Activated CD4-positive, alpha-beta T cell treated with anti-CD3 and anti-CD28 coated beads, Interleukin-2, amount 10 ng/mL, durations not matched to agents 7 days and 5 days (primary cell): ENCODE results near the gene BGN. TPM values are rescaled to one million over a fixed set of nuclear protein-coding genes. Genes with fewer than 3 reads are reported as not detected.

Experiments used
- CTCF ChIA-PET: fragments of 350-600 bp; sonication (Branson Sonifier 250); formaldehyde crosslinking; loops from one replicate; lab custom pipeline; 2021; ENCODE audit warnings: antibody characterized with exemption; lab: Charles Lee
- POLR2A ChIA-PET: fragments of 350-600 bp; sonication (Branson Sonifier 250); formaldehyde crosslinking; loops from one replicate; lab custom pipeline; 2021; ENCODE audit warnings: antibody characterized with exemption; lab: Charles Lee
- DNase-seq: peaks from one replicate; pipeline ENCODE4 v3.0.0-alpha.2; 2020
- H3K27ac Mint-ChIP-seq: one replicate; pipeline ENCODE4 v1.8.0; 2021; ENCODE audit warnings: mild to moderate bottlenecking, moderate library complexity, mixed read lengths
- H3K27me3 Mint-ChIP-seq: one replicate; pipeline ENCODE4 v1.8.0; 2021; ENCODE audit warnings: mixed read lengths
- H3K36me3 Mint-ChIP-seq: one replicate; pipeline ENCODE4 v1.8.0; 2021; ENCODE audit warnings: low read depth, mixed read lengths
- H3K4me1 Mint-ChIP-seq: one replicate; pipeline ENCODE4 v1.8.0; 2021; ENCODE audit warnings: mixed read lengths
- H3K4me3 Mint-ChIP-seq: one replicate; pipeline ENCODE4 v1.8.0; 2021; ENCODE audit warnings: mild to moderate bottlenecking, moderate library complexity, mixed read lengths
- H3K9me3 Mint-ChIP-seq: one replicate; pipeline ENCODE4 v1.8.0; 2021; ENCODE audit warnings: mixed read lengths
- total RNA-seq, 2 experiments: library from RNA; stranded (reverse); gene quantifications; one replicate each; pipeline ENCODE4 v1.2.3, GENCODE V29; 2021

Gene BGN
- total RNA-seq, 2 experiments from 2014 or later = not detected

GRCh38 chrX:153464116-153464515, 30.7 kb upstream of the BGN start:
- no peak for DNase-seq
- Mint-ChIP-seq H3K27me3 (no peaks in the 10 kb centered on the region), H3K36me3 (peaks cover 5% of the 10 kb centered on the region), H3K27ac (no peak overlapping the region), H3K4me3 (no peak overlapping the region), H3K4me1 (peaks cover 8% of the 10 kb centered on the region), H3K9me3 (no peaks in the 10 kb centered on the region)
- ChIA-PET CTCF (no interaction called here), POLR2A (no interaction called here)

GRCh38 chrX:153465691-153466380, 28.9 kb upstream of the BGN start:
- POLR2A ChIA-PET = no interaction called here
- H3K4me3 Mint-ChIP-seq = no peak overlapping the region

GRCh38 chrX:153468008-153468580, 26.7 kb upstream of the BGN start:
- no peak for DNase-seq
- POLR2A ChIA-PET = no interaction called here
- H3K4me1 Mint-ChIP-seq = peaks cover 16% of the 10 kb centered on the region
- CTCF ChIA-PET = interaction anchor here (1.1 to 1.5 kb wide), 2 partner anchors 42 to 436 kb away, joined by 3 read pairs; no protein-coding TSS in a partner anchor
- no peaks in the 10 kb centered on the region for H3K36me3 Mint-ChIP-seq
- no peak overlapping the region for H3K4me3 Mint-ChIP-seq
- H3K27me3 Mint-ChIP-seq = no peaks in the 10 kb centered on the region
- no peaks in the 10 kb centered on the region for H3K9me3 Mint-ChIP-seq
- no peak overlapping the region for H3K27ac Mint-ChIP-seq

More at GRCh38 chrX:153465691-153466380, 28.9 kb upstream of the BGN start:
- peaks cover 5% of the 10 kb centered on the region for H3K36me3 Mint-ChIP-seq
- no peak for DNase-seq
- peaks cover 11% of the 10 kb centered on the region for H3K4me1 Mint-ChIP-seq
- CTCF ChIA-PET = no interaction called here
- H3K27ac Mint-ChIP-seq = no peak overlapping the region
- H3K9me3 Mint-ChIP-seq = no peaks in the 10 kb centered on the region
- H3K27me3 Mint-ChIP-seq = no peaks in the 10 kb centered on the region

GRCh38 chrX:153469811-153470410, 24.9 kb upstream of the BGN start:
- Mint-ChIP-seq H3K36me3 (no peaks in the 10 kb centered on the region), H3K27ac (peak overlapping the region; percentile 89), H3K27me3 (no peaks in the 10 kb centered on the region), H3K4me1 (peaks cover 21% of the 10 kb centered on the region), H3K9me3 (no peaks in the 10 kb centered on the region), H3K4me3 (peak overlapping the region; percentile 79)
- DNase-seq = peak; percentile 53
- POLR2A ChIA-PET = no interaction called here
- CTCF ChIA-PET = interaction anchor here (0.6 to 3.4 kb wide), 7 partner anchors 8 to 438 kb away, joined by 3 to 30 read pairs (median 3); no protein-coding TSS in a partner anchor

- H3K4me1 Mint-ChIP-seq = peaks cover 24% of the 10 kb centered on the region
- H3K27ac Mint-ChIP-seq = peak within 1 kb of the TSS; percentile 89
- H3K4me3 Mint-ChIP-seq = peak within 1 kb of the TSS; percentile 79
- ChIA-PET CTCF (interaction anchor here (0.6 to 3.4 kb wide), 8 partner anchors 9 to 439 kb away, joined by 3 to 30 read pairs (median 3); no protein-coding TSS in a partner anchor), POLR2A (no interaction called here)
- no peaks in the 10 kb centered on the region for H3K36me3 Mint-ChIP-seq
- H3K9me3 Mint-ChIP-seq = no peaks in the 10 kb centered on the region
- peak; percentile 86 for DNase-seq
- peaks cover 2% of the 10 kb centered on the region for H3K27me3 Mint-ChIP-seq
Observed at GRCh38 chrX:153470411-153471363, 24.1 kb upstream of the BGN start, which contains the start of gene HAUS7. HAUS7 (minus strand) TSS chrX:153470576; CDS start chrX:153470557, 19 bp downstream.

GRCh38 chrX:153471663-153472280, 23.0 kb upstream of the BGN start:
- H3K27me3 Mint-ChIP-seq = peaks cover 6% of the 10 kb centered on the region
- peaks cover 24% of the 10 kb centered on the region for H3K4me1 Mint-ChIP-seq
- no peak overlapping the region for H3K27ac Mint-ChIP-seq
- no peaks in the 10 kb centered on the region for H3K9me3 Mint-ChIP-seq
- POLR2A ChIA-PET = no interaction called here
- CTCF ChIA-PET = interaction anchor here (0.5 to 3.4 kb wide), 4 partner anchors 8 to 120 kb away, joined by 3 to 30 read pairs (median 5); no protein-coding TSS in a partner anchor
- no peaks in the 10 kb centered on the region for H3K36me3 Mint-ChIP-seq
- H3K4me3 Mint-ChIP-seq = no peak overlapping the region
- no peak for DNase-seq

GRCh38 chrX:153473126-153473525, 21.7 kb upstream of the BGN start:
- H3K36me3 Mint-ChIP-seq = no peaks in the 10 kb centered on the region
- ChIA-PET POLR2A (no interaction called here), CTCF (interaction anchor here (1.3 kb wide), 1 partner anchor 532 kb away, joined by 3 read pairs; no protein-coding TSS in a partner anchor)
- no peak for DNase-seq
- peaks cover 6% of the 10 kb centered on the region for H3K27me3 Mint-ChIP-seq
- H3K4me3 Mint-ChIP-seq = no peak overlapping the region
- no peak overlapping the region for H3K27ac Mint-ChIP-seq
- no peaks in the 10 kb centered on the region for H3K9me3 Mint-ChIP-seq
- H3K4me1 Mint-ChIP-seq = peaks cover 20% of the 10 kb centered on the region

GRCh38 chrX:153474266-153474665, 20.5 kb upstream of the BGN start:
- ChIA-PET CTCF (interaction anchor here (0.8 kb wide), 1 partner anchor 36 kb away, joined by 3 read pairs; no protein-coding TSS in a partner anchor), POLR2A (no interaction called here)
- no peak for DNase-seq
- Mint-ChIP-seq H3K27me3 (peaks cover 6% of the 10 kb centered on the region), H3K4me3 (no peak overlapping the region), H3K4me1 (peaks cover 16% of the 10 kb centered on the region), H3K9me3 (no peaks in the 10 kb centered on the region), H3K27ac (no peak overlapping the region), H3K36me3 (no peaks in the 10 kb centered on the region)

GRCh38 chrX:153474718-153475117, 20.1 kb upstream of the BGN start:
- peak; percentile 12 for DNase-seq
- H3K9me3 Mint-ChIP-seq = no peaks in the 10 kb centered on the region
- ChIA-PET POLR2A (no interaction called here), CTCF (no interaction called here)
- H3K27ac Mint-ChIP-seq = no peak overlapping the region
- H3K27me3 Mint-ChIP-seq = peaks cover 6% of the 10 kb centered on the region
- H3K4me1 Mint-ChIP-seq = peaks cover 13% of the 10 kb centered on the region
- H3K36me3 Mint-ChIP-seq = no peaks in the 10 kb centered on the region
- H3K4me3 Mint-ChIP-seq = no peak overlapping the region

- no peak overlapping the region for H3K27ac Mint-ChIP-seq
- no peak overlapping the region for H3K4me3 Mint-ChIP-seq
- H3K36me3 Mint-ChIP-seq = no peaks in the 10 kb centered on the region
- CTCF ChIA-PET = no interaction called here
- no peaks in the 10 kb centered on the region for H3K9me3 Mint-ChIP-seq
- no peak for DNase-seq
- H3K4me1 Mint-ChIP-seq = peaks cover 13% of the 10 kb centered on the region
- H3K27me3 Mint-ChIP-seq = peaks cover 6% of the 10 kb centered on the region
- POLR2A ChIA-PET = no interaction called here
Observed at GRCh38 chrX:153475271-153475670, 19.5 kb upstream of the BGN start.

GRCh38 chrX:153475751-153476281, 19.0 kb upstream of the BGN start:
- Mint-ChIP-seq H3K27ac (no peak overlapping the region), H3K36me3 (no peaks in the 10 kb centered on the region), H3K4me3 (no peak overlapping the region), H3K4me1 (peaks cover 13% of the 10 kb centered on the region), H3K27me3 (peaks cover 6% of the 10 kb centered on the region), H3K9me3 (no peaks in the 10 kb centered on the region)
- ChIA-PET CTCF (no interaction called here), POLR2A (no interaction called here)
- no peak for DNase-seq
